Thyroid gland (tissue), 4 donors: ENCODE results near the gene WWC2.
"Not testable (repeated sequence)": the region's sequence is repeated elsewhere in the genome, so short reads cannot be mapped to it uniquely, and the experiment has no call there.

Source experiments
- POLR2A ChIP-seq, 2 donors: fragments of 450-650 bp; IDR thresholded peaks; one replicate each; pipeline ENCODE4 v1.6.1; 2017; ENCODE audit warnings: antibody characterized with exemption in 2 of 2, mild to moderate bottlenecking in 2 of 2, moderate library complexity in 1 of 2
- TF ChIP-seq, protein P1 (sequence below), 6 experiments: fragments of 200-600 bp in 3 of 6; fragments of 450-650 bp in 3 of 6; sonication (generic) in 3 of 6; IDR thresholded peaks; one replicate each; pipeline ENCODE4 v1.5.1; 2016 to 2019; ENCODE audit warnings: antibody characterized with exemption in 6 of 6, mild to moderate bottlenecking in 2 of 6, inconsistent platforms in 1 of 6, moderate library complexity in 1 of 6

DNA sequence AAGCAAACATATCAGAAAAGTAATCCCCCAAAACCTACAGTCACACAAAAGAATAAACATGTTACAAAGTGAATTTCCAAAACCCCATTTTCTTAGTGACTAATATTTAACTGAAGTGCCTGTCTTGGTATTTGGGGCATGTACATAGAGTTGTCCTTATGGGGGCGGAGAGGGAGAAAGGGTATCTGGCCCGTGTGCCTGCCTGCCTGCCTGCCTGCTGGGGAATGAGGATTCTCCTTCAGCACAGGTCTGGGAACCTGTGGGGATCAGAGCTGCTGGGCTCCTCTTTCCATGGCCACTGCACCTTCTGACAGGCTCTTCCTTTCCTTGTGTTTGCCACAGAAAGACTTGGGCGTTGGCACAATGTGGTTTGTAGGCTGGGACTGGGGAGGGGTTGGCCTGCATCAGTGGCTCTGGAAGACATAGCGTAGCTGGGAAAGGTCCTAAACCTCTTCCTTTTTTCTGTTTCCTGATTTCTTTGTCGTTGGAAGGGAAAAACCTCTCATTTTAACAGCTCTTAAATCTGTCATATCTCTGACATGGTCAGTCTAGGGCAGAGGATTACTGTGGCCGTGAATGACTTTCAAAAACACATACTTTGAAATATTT lies 94.8 kb downstream of the WWC2 start:
- TF ChIP-seq, protein P1, sequence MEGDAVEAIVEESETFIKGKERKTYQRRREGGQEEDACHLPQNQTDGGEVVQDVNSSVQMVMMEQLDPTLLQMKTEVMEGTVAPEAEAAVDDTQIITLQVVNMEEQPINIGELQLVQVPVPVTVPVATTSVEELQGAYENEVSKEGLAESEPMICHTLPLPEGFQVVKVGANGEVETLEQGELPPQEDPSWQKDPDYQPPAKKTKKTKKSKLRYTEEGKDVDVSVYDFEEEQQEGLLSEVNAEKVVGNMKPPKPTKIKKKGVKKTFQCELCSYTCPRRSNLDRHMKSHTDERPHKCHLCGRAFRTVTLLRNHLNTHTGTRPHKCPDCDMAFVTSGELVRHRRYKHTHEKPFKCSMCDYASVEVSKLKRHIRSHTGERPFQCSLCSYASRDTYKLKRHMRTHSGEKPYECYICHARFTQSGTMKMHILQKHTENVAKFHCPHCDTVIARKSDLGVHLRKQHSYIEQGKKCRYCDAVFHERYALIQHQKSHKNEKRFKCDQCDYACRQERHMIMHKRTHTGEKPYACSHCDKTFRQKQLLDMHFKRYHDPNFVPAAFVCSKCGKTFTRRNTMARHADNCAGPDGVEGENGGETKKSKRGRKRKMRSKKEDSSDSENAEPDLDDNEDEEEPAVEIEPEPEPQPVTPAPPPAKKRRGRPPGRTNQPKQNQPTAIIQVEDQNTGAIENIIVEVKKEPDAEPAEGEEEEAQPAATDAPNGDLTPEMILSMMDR (IDR thresholded peaks at IDR 0.05), result not testable (repeated sequence)
- not testable (repeated sequence) for TF ChIP-seq POLR2A (IDR thresholded peaks at IDR 0.05)
